ENCODE results near the gene C5.

C5 gene

DNA sequence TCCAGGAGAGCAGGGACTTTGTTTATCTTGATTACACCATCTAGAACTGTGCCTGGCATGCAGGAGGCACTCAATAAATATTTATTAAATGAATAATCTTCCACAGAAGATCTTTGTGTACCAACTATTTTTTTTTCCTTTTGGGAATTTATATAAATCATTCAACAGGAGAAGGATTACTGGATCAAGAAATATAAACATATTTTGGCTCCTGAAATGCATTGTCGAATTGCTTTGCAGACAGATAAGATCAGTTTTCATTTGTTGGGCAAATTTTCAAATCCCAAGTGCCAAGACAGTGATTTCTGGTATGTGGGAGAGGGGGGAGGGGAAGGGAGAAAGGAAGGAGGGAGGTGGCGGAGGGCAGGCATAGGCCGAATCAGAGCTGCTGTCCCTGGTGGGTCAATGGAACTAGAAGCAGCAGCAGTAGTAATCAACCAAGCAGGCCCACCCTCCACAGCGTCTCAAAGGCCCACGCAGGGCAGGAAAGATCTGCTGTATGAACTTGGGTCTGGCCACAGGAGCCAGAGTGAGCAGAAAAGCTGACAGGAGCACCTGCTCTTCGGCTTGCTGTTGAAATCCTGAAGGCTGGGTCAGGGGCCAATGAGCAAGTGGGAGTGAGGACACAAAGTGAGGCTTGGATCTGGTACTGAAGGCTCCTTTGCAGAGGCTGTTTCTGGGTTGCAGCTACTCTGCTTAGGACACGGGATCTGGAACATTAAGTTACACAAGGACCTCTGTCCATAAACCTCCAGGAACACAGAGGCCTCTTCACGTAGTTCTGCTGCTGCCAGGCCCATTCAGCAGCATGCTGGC is 107.7 kb downstream of the C5 start:
- DNase-seq (ENCODE audit: low read depth in 2 of 2, low spot score in 1 of 2) = no peak

DNA sequence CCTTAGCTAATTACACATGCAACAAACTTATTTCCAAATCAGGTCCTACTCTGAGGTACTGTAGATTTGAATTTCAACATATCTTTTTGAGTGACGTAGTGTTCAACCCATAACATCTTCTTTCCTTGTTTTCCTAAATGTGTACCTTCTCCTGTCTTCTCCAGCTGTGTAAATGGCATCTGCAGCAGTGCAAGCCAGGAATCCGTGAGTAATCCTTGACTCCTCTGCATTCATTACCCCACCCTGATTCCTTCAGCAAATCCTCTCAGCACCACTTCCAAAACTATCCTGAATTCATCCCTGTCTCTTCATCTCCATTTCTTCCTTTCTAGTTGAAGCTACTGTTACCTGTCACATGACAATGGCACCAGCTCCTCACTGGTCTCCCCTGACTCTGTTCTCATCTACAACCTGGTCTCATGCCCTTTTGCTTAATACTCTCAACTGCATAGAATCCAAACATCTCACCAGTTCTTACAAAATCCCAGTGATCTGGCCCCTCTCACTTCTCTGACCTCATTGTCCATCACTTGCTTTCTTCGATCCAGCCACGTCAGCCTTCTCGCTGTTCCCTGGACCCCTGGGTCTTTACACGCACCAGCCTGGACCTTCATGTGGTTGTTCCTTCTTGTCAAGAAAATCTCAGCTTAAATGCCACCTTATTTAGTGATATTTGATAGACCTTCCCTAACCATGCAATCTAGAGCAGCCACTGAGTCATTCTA is 108.9 kb downstream of the C5 start:
- DNase-seq (ENCODE audit: low read depth in 2 of 2, low spot score in 1 of 2) = no peak

DNA sequence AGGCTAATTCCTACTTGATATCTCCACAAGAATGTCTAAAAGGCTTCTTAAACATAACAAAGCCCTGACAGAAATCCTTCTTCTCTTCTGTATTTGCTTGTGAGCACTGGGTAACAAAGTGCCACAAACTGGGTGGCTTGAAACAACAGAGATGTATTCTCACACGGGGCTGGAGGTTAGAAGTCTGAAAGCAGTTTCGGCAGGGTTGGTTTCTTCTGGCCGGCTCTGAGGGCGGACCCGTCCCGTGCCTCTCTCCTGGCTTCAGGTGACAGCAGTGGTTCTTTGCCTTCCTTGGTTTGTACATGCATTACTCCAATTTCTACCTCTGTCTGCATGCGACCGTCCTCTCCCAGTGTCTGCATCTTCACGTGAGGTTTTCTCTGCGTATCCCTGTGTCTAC is 109.5 kb downstream of the C5 start:
- no peak for DNase-seq (ENCODE audit: low read depth in 2 of 2, low spot score in 1 of 2)

DNA sequence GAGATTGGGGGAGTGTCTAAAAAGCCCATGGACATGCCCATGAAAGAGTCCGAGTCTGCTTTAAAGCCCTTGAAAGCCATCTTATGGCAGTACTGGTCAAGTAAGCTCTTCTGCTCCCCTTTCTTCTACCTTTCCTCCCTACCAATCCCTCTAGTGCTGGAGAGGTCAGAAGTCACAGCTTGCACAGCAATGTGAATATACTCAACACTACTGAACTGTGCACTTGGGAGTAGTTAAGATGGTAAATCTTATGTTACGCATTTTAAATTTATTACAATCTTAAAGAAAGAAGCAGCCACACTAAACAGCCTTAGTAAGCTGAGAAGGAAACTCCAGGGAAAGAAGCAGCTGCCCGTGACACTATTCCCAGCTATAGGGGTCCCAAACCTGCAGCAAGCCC is 111.2 kb downstream of the C5 start:
- DNase-seq (ENCODE audit: low read depth in 2 of 2, low spot score in 1 of 2) = no peak

DNA sequence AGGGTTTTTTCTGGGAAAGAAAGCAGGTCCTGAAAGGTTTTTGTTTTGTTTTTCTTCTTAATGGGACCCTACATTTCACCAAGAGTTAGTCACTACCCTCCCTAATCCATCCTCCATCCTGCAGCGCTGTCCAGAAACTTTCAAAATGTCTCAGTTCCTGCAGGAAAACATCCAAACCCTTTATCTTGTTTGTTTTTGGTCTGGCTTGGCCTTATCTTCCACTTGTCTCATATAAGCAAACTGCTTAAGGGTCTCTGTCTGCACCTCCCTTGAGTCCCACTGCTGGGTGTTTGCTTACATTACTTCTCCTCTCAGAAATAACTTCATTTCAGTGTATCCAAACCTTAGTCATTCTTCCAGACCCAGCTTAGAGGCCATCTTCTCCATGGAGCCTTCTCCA is 112.5 kb downstream of the C5 start:
- DNase-seq (ENCODE audit: low read depth in 2 of 2, low spot score in 1 of 2) = no peak

DNA sequence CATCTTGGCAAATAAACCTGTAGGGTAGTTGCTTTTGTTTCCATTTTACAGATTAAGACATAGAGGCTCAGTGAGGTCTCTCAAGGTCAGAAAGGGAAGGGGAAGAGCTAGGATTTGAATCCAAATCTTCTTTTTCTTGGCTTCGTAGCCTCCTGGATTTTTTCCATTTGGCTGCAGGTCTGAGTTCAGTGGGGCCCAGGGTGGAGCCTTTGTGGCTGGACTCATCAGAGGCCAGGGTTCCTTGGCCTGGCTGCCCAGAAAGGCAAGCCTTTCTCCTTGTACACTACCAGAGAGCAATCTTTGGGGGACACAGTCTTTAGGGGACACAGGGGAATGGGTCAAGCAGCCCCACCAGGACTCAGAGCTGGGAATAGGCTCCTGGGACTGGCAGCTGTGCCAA is 112.9 kb downstream of the C5 start:
- DNase-seq (ENCODE audit: low read depth in 2 of 2, low spot score in 1 of 2) = no peak

DNA sequence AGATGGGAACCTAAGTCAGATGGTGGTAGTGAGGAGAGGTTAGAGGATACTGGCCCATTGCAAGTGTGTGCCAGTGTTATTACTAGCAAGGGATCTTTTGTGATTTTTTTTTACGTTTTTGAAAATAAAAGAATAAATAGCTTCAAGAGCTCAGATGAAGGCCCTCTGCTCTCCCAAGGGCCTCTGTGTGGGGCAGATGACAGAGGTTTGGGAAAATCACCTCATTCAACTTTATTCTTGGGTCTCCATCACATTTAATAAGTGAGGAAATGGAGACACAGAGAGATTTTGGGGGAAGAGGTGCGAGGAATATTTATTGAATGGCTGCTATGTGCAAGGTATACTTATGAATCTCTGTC is 113.3 kb downstream of the C5 start:
- DNase-seq (ENCODE audit: low read depth in 2 of 2, low spot score in 1 of 2) = no peak

DNA sequence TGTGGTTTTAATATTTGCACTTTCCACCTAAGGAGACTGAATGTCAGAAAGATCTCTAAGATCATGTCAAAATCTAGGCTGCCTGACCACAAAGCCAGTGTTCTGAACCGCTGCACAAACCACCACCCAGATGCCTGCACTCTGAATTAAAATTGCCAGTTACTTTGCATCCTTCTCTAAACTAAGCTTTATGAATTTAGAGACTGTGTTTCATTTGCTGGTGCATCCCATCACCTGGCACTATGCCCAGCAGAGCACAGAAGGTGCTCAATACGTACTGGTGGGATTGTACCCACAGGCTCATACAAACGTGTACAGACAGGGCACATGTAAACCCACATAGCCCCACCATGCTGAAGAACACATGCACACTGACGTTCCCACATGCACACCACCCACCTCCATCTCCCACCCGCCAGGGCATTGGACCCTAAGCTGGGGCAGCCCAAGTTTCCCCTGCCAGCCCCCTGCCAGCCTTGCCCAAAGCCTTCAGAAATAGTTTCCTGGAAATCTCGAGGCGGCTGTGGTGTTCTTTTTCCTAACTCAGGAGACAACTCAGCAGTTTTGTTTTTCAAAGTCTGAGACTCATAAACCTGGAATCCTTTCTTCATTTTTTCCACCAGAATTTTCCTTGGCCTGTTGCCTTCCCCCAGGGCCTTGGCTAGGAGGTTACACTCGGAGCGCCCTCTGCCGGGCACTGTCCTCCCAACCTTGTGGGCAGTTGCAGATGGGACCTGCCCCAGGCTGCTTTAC is 113.9 kb downstream of the C5 start:
- DNase-seq (ENCODE audit: low read depth in 2 of 2, low spot score in 1 of 2) = peak; percentile 71 to 87

DNA sequence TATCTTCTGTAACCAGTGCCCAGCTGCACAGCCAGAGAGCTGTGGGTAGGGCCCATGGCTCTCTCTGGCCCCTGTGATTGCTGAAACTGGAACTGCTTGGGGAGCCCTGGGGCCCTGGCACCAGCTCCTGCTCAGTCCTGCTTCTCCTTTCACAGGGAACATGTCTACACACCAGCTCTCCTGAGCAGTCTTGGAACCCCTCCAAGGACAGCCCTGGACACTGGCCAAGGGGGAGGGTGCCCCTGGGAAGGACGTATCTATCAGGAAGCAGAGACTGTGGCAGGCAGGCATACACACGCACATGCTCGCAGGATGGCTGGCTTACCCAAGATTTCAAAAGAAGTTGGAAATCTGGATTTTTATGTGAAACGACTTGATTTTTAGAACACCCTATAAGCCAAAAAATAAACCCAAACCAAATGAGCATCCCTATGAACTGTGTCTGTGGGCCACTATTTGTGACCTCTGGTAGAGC is 114.7 kb downstream of the C5 start:
- no peak for DNase-seq (ENCODE audit: low read depth in 2 of 2, low spot score in 1 of 2)

DNA sequence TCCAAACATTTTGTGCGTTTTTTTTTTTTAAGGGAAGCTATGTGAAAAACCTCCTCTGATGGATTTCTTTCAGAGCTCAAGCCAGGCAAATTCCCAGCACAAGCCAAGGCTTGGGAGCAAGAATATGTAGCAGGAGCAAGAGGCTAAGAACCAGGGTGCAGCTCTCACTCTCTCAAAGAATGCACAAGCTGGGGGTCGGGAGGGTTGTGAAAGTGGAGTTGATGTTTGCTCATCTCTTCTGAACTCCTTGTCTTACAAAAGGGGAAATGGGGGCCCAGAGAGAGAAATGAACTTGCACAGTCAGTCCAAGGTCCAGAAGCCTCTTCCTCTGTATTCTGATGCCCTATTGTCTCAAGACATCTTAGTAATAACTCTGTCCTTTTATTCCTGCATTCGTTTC is 115.8 kb downstream of the C5 start:
- no peak for DNase-seq (ENCODE audit: low read depth in 2 of 2, low spot score in 1 of 2)

DNA sequence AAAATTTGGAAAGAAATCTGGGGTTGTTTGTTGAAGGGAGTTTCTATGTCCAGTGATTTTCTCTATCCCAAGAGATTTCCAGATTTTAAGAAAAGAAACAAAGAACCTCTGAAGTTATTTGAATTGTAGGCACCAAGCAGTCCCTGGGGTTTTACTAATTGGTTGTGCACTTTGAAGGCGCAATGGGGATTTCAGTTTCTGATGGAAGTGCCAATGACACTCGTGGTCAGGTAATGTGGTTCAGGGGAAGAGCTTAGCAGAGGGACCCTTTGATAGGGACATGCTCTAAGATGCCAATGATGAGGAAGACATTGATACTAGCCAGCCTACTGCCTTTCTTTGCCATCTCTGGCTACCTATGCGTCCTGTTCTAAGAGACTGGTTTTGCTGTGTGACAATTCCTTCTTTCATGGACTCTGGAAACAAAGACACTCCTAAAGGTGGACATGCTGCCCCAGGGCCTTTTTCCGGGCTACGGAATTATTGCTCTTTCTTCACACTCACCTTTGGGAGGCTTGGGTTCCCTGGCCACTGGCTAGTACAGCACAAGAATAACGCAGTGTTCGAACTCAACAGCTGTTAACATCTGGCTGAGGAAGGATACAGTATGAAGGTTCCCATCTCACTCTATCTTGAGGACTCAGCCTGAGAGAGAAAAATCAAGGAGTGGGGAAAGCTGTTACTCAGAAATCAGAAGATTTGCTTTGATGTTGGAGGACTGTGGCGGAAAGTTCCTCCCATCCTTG is 116.6 kb downstream of the C5 start:
- no peak for DNase-seq (ENCODE audit: low read depth in 2 of 2, low spot score in 1 of 2)

DNA sequence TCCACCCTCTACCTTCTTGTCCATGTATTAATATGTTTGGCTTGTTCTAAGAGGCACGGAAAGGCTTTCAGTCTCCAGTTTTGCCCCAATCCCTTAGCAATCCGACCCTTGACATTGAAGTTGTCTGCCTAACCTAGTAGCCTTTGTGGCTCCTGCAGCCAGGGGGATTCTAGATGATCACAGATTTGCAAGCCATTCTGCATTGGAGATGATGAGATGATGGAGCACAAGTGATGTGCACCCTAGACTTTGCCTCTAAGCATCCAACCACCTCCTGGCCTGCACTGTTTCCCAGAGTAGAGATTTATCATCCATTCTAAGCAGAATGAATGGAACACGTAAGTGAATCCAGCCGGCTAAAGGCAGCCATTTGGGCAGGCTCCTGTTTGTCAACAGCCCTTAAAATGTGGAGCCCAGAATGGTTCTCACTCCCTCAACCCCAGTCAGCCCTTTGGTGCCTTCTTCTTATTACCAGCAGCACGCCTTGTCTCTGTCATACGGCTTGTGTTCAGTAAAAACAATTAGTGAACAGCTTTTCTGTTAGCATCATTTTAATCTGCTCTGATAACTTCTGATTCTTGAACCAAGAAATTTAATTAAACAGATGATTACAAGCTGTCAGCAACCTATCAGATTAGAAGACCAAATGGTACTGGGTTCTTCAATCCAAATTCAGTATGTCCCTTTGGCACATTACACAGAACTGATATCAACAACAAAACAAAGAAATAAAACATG is 117.8 kb downstream of the C5 start:
- no peak for DNase-seq (ENCODE audit: low read depth in 2 of 2, low spot score in 1 of 2)

DNA sequence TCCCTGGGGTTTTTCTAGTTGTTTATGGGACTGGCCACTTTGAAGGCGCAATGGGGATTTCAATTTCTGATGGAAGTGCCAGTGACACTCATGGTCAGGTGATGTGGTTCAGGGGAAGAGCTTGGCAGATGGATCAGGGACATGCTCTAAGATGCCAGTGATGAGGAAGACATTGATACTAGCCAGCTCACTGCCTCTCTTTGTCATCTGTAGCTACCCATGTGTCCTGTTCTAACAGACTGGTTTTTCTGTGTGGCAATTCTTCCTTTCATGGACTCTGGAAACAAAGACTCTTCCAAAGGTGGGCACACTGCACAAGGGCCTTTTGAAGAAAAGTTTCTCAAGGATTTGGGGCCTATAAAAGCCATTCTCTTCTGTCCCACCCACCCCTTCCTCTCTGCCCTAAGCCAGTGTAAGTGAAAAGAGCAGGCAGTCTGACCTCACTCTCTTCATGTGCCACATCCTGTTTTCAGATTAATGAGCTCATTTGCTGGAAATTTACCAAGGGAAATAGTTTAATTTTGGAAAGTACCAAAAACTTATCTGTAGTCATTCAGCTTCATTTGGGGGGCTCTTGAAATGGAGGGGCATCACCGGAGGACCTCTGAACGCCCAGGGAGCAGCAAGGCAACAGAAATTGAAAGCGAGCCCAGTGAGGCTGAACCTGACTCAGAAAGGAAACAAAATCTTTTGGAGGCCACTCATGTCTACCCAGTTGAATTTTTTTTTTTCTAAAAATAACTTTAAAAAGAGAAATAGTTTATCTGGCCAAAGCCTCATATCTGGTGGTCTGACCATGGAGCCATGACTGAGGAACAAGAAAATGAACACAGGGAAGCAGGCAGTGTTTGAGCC is 118.6 kb downstream of the C5 start:
- DNase-seq (ENCODE audit: low read depth in 2 of 2, low spot score in 1 of 2) = peak in 1 of 2 donors; percentile 65

DNA sequence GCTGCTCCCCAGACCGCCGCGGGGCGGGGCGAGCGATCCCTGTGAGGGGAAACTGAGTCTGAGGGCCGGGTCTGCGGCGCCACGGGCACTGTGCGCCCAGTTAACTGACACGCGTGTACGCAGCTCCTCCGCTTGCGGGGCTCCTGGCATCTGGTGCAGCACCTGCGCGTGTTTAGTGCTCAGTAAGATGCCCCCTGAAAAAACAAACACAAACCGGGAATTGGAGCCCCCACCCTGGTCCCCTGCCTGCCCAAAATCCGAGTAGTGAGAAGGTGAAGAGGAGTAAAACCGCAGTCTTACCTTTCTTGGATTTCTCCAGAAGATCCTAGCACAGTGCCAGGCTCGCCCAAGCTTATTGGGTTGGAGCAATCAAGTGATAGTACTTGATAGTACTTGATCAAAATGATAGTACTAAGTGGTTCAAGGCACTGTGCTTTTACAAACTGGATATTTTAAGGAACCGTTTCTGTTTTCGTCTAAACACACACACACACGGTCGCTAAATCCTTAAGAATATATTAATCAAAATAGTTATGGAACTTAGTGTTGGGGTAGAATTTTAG is 120.8 kb downstream of the C5 start:
- DNase-seq (ENCODE audit: low read depth in 2 of 2, low spot score in 1 of 2) = no peak

DNA sequence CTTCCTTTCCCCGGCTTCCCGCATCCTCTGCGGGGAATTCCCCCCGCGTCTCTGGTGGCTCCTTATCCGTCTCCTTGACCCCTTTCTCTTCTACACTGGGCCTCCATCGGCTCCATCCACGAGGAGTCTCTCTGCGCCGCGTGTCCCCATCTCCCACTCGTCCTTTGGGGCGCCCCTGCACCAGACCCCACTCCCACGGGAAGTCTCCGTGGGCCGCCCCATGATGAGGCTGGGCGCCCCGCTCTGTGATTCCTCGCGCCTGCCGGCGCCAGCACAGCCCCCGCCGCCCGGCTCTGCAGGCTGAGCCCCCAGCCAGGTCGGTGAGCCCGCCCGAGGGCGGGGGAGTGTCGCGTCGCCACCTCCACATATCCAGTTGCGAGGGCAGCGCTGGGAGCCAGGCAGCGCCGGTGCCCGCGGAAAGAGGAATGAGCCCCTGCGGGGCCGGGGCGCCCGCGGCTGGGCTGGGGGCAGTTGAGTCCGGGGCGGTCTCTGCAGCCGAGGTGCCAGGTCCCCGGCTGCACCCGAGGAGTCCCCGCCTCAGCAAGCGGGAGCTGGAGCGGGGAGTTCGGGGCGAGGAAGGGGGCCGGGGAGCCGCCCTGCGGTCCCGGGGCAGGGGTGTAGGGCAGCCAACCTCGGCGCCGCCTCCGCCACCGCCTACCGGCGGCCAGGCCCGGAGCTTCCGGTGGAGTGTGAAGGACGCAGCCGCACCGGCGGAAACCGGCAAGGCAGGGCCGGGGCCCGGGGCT is 121.4 kb downstream of the C5 start:
- DNase-seq (ENCODE audit: low read depth in 2 of 2, low spot score in 1 of 2) = peak in 1 of 2 donors; percentile 72

DNA sequence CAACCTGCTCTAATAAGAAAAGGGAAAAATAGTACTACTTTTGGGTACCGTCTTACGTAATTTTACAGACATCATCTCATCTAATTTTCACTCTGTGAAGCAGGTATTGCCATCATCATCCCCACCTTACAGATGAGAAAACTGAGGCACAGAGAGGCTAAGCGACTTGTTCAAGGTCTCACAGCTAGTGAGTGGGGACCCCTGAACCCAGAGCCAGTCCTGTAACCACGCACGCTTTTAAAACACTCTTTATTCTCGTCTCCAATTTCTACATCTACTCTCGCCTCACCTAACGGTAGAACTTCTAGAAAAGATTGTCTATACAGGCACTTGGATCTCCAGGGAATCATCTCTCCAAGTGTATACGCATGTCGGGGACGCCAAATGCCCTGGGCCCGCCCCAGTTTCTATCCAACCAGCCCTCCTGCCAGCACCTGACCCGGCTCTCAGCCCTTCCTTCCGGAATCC is 122.0 kb downstream of the C5 start:
- DNase-seq (ENCODE audit: low read depth in 2 of 2, low spot score in 1 of 2) = no peak

DNA sequence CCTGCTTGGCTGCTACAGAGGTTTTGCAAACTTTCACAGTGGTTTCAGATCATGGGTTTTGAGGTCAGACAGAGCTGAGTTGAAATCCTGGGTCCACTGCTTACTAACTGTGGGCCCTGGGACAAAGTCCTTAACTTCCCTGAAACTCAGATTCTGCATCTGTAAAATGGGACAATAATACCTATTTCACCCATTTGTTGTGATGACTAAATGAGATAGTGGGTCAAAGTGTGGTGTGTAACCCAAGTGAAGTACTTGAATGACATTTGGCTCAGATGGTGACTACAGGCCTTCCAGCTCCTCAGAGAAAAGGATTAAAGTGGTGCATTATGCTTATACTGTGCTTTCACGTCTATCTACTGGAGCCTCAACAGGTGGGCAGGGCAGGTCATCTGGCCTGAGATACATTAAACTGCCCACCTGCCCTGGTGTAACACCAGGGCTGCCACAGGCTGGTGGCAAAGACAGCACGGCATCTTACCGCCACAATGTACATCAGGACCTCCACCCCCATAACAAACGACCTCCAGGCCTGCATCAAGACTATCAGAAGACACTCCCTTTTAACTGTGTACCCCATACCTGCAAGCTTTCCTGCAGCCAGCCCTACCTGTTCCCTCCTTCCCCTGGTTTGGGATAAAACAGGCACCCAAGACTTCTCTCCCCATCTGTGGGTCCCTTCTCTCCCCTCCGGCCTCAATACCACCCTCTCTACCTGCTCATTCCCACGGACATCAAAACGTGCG is 122.6 kb downstream of the C5 start:
- DNase-seq (ENCODE audit: low read depth in 2 of 2, low spot score in 1 of 2) = no peak

Measured in stimulated activated CD8-positive, alpha-beta memory T cell treated with anti-CD3 and anti-CD28 coated beads, Interleukin-4, amount 100 ng/mL, for 4 hours (primary cell).